ENCODE measurements around the gene RASIP1.

DNA sequence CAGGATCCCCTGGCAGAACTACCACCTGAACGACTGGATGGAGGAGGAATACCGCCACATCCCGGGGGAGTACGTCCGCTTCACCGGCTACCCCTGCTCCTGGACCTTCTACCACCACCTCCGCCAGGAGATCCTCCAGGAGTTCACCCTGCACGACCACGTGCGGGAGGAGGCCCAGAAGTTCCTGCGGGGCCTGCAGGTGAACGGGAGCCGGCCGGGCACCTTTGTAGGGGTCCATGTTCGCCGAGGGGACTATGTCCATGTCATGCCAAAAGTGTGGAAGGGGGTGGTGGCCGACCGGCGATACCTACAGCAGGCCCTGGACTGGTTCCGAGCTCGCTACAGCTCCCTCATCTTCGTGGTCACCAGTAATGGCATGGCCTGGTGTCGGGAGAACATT is 37.1 kb downstream of the RASIP1 start:
- TF ChIP-seq SUZ12 (IDR thresholded peaks at IDR 0.05; ENCODE audit: extremely low read depth, insufficient read depth, insufficient read length) (no peak), ZNF274 (IDR thresholded peaks at IDR 0.05; ENCODE audit: low read depth, low read length) (no peak)

All from NT2/D1 (cell line).